ENCODE measurements around the gene MAD1L1.

Gene MAD1L1

DNA sequence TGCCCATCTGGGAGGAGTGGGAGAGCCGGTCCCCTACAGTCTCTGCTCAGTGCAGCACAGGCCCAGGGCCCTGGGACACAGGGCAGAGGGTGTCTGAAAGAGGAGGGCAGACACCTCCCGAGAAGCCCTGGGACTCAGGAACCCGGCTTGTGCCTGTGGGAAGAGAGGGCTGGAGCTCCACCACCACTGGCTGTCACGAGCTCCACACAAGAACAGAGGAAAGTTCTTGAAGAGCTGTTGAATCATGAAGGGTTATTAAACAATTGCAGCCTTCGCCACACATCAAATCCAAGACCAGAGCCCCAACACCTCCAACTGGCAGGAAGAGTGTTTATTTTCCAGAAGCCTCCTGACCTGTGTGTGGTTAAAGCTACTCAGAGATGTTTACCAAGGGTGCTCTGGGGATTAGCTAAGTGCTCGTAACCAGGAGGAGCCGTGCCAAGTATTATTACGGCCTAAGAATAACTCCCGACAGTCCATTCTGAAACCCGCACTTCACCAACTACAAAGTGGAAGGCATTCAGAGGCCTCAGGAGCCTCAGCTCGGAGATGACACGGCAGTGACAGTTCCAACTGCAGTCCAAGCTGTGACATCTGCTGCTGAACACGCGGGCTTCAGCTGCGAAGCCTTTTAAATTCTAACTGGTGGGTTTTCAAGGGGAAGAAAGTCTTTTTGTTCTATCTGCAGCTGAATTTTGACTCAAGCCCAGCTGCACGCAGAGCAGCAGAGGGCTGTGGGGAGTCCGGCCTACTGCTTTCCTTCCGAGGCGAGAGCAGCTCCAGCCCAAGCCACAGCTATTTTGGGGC lies 75.1 kb downstream of the MAD1L1 start (continued):
- TF ChIP-seq ZBTB21 (tag by site-specific recombination; IDR thresholded peaks at IDR 0.05) (peak; percentile 57; the same call in 1 of the 2 replicates), ZSCAN23 (tag by site-specific recombination; IDR thresholded peaks at IDR 0.05) (no peak; the same call in 1 of the 2 replicates), AEBP2 (tag by site-specific recombination; IDR thresholded peaks at IDR 0.05; ENCODE audit: borderline replicate concordance) (no peak), ZNF654 (tag by site-specific recombination; IDR thresholded peaks at IDR 0.05; ENCODE audit: low read depth) (no peak), KLF10 (tag by site-specific recombination; IDR thresholded peaks at IDR 0.05) (peak; percentile 54; the same call in 1 of the 2 replicates), ZNF473 (tag by site-specific recombination; IDR thresholded peaks at IDR 0.05) (no peak), SCRT2 (tag by site-specific recombination; IDR thresholded peaks at IDR 0.05) (no peak), KLF8 (tag by site-specific recombination; IDR thresholded peaks at IDR 0.05) (peak; percentile 65), ZNF548 (tag by site-specific recombination; IDR thresholded peaks at IDR 0.05) (no peak), ZNF404 (tag by site-specific recombination; IDR thresholded peaks at IDR 0.05) (peak; percentile 44; the same call in 1 of the 2 replicates), ZNF830 (tag by site-specific recombination; IDR thresholded peaks at IDR 0.05; ENCODE audit: low read depth) (no peak), SETDB1 (IDR thresholded peaks at IDR 0.05; ENCODE audit: insufficient read length, low read length) (no peak), ZNF514 (tag by site-specific recombination; IDR thresholded peaks at IDR 0.05) (no peak), YY2 (tag by site-specific recombination; IDR thresholded peaks at IDR 0.05) (no peak), ZNF148 (tag by site-specific recombination; IDR thresholded peaks at IDR 0.05; ENCODE audit: borderline replicate concordance) (no peak), ZNF658 (tag by site-specific recombination; IDR thresholded peaks at IDR 0.05) (no peak), YY1 (tag by site-specific recombination; IDR thresholded peaks at IDR 0.05) (no peak), ZNF596 (tag by site-specific recombination; IDR thresholded peaks at IDR 0.05) (peak; percentile 66), EGR2 (tag by site-specific recombination; IDR thresholded peaks at IDR 0.05; ENCODE audit: low read depth) (no peak), GLI2 (tag by site-specific recombination; IDR thresholded peaks at IDR 0.05; ENCODE audit: borderline replicate concordance, low read depth) (peak; percentile 91), ZNF2 (tag by site-specific recombination; IDR thresholded peaks at IDR 0.05) (peak; percentile 54; the same call in 1 of the 2 replicates), ZNF157 (tag by site-specific recombination; IDR thresholded peaks at IDR 0.05) (no peak), ZNF362 (tag by site-specific recombination; IDR thresholded peaks at IDR 0.05) (no peak), ZNF416 (tag by site-specific recombination; IDR thresholded peaks at IDR 0.05) (no peak), ZNF571 (tag by site-specific recombination; IDR thresholded peaks at IDR 0.05) (no peak), ZBTB20 (tag by site-specific recombination; IDR thresholded peaks at IDR 0.05) (peak; percentile 33; the same call in 1 of the 2 replicates), MYNN (tag by site-specific recombination; IDR thresholded peaks at IDR 0.05; ENCODE audit: borderline replicate concordance) (no peak), ZNF621 (tag by site-specific recombination; IDR thresholded peaks at IDR 0.05) (no peak), ZNF792 (tag by site-specific recombination; IDR thresholded peaks at IDR 0.05) (no peak), ZNF311 (tag by site-specific recombination; IDR thresholded peaks at IDR 0.05; ENCODE audit: borderline replicate concordance) (no peak), ZFP41 (tag by site-specific recombination; IDR thresholded peaks at IDR 0.05; ENCODE audit: borderline replicate concordance) (no peak), PRDM1 (tag by site-specific recombination; IDR thresholded peaks at IDR 0.05) (no peak), ZSCAN5A (tag by site-specific recombination; IDR thresholded peaks at IDR 0.05) (no peak)
- TF ChIP-seq, protein P1, sequence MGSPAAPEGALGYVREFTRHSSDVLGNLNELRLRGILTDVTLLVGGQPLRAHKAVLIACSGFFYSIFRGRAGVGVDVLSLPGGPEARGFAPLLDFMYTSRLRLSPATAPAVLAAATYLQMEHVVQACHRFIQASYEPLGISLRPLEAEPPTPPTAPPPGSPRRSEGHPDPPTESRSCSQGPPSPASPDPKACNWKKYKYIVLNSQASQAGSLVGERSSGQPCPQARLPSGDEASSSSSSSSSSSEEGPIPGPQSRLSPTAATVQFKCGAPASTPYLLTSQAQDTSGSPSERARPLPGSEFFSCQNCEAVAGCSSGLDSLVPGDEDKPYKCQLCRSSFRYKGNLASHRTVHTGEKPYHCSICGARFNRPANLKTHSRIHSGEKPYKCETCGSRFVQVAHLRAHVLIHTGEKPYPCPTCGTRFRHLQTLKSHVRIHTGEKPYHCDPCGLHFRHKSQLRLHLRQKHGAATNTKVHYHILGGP (tag by site-specific recombination; IDR thresholded peaks at IDR 0.05): no peak

Data from HEK293 (cell line).